Measurements from ENCODE around the gene CYTH2.
A peak's percentile ranks its signal among the peaks of the same experiment; 100 is the strongest.

CYTH2 gene

GRCh38 chr19:48469289-48469881, at the start of gene CYTH2:
Gene CYTH2, plus strand, starts transcription at chr19:48469369. Its CDS starts 139 bp downstream, at chr19:48469508.
- H3K27me3 Mint-ChIP-seq (ENCODE audit: low read depth, poor library complexity): peaks cover 5% of the 10 kb centered on the region
- peak within 1 kb of the TSS; percentile 92 for H3K4me3 Mint-ChIP-seq
- H3K4me1 Mint-ChIP-seq: peaks cover 55% of the 10 kb centered on the region
- H3K36me3 Mint-ChIP-seq (ENCODE audit: low read depth): peaks cover 49% of the 10 kb centered on the region
- H3K27ac Mint-ChIP-seq: peak within 1 kb of the TSS; percentile 99
- H3K9me3 Mint-ChIP-seq: no peaks in the 10 kb centered on the region
- DNase-seq: peak; percentile 85
- TF ChIP-seq CTCF (IDR thresholded peaks at IDR 0.05): no peak

GRCh38 chr19:48421548-48421947, 47.6 kb upstream of the CYTH2 start:
- no peak for DNase-seq
- Mint-ChIP-seq H3K4me1 (peaks cover 35% of the 10 kb centered on the region), H3K4me3 (no peak overlapping the region), H3K27ac (no peak overlapping the region), H3K27me3 (ENCODE audit: low read depth, poor library complexity) (no peaks in the 10 kb centered on the region), H3K9me3 (no peaks in the 10 kb centered on the region), H3K36me3 (ENCODE audit: low read depth) (peaks cover 14% of the 10 kb centered on the region)
- no peak for TF ChIP-seq CTCF (IDR thresholded peaks at IDR 0.05)

- H3K36me3 Mint-ChIP-seq (ENCODE audit: low read depth): peaks cover 17% of the 10 kb centered on the region
- peaks cover 8% of the 10 kb centered on the region for H3K4me1 Mint-ChIP-seq
- TF ChIP-seq CTCF (IDR thresholded peaks at IDR 0.05): no peak
- no peak for DNase-seq
- H3K9me3 Mint-ChIP-seq: no peaks in the 10 kb centered on the region
- H3K27me3 Mint-ChIP-seq (ENCODE audit: low read depth, poor library complexity): peaks cover 3% of the 10 kb centered on the region
- H3K27ac Mint-ChIP-seq: peak overlapping the region; percentile 89
- peak overlapping the region; percentile 23 for H3K4me3 Mint-ChIP-seq
These were observed 44.4 kb upstream of the CYTH2 start for GRCh38 chr19:48424694-48425219.

- H3K27ac Mint-ChIP-seq: no peak overlapping the region
- no peak for DNase-seq
- no peak for TF ChIP-seq CTCF (IDR thresholded peaks at IDR 0.05)
- H3K36me3 Mint-ChIP-seq (ENCODE audit: low read depth): peaks cover 34% of the 10 kb centered on the region
- H3K4me3 Mint-ChIP-seq: no peak overlapping the region
- peaks cover 13% of the 10 kb centered on the region for H3K9me3 Mint-ChIP-seq
- peaks cover 8% of the 10 kb centered on the region for H3K4me1 Mint-ChIP-seq
- H3K27me3 Mint-ChIP-seq (ENCODE audit: low read depth, poor library complexity): peaks cover 6% of the 10 kb centered on the region
These were observed 40.5 kb upstream of the CYTH2 start for GRCh38 chr19:48428670-48429069.

GRCh38 chr19:48433337-48433736, 35.8 kb upstream of the CYTH2 start:
- H3K27me3 Mint-ChIP-seq (ENCODE audit: low read depth, poor library complexity): peaks cover 3% of the 10 kb centered on the region
- H3K36me3 Mint-ChIP-seq (ENCODE audit: low read depth): peaks cover 31% of the 10 kb centered on the region
- peaks cover 13% of the 10 kb centered on the region for H3K9me3 Mint-ChIP-seq
- H3K4me1 Mint-ChIP-seq: peaks cover 22% of the 10 kb centered on the region
- H3K4me3 Mint-ChIP-seq: no peak overlapping the region
- H3K27ac Mint-ChIP-seq: no peak overlapping the region
- DNase-seq: no peak
- TF ChIP-seq CTCF (IDR thresholded peaks at IDR 0.05): no peak

- TF ChIP-seq CTCF (IDR thresholded peaks at IDR 0.05): no peak
- Mint-ChIP-seq H3K4me1 (peaks cover 25% of the 10 kb centered on the region), H3K4me3 (no peak overlapping the region), H3K9me3 (peaks cover 5% of the 10 kb centered on the region), H3K36me3 (ENCODE audit: low read depth) (peaks cover 17% of the 10 kb centered on the region), H3K27ac (no peak overlapping the region), H3K27me3 (ENCODE audit: low read depth, poor library complexity) (no peaks in the 10 kb centered on the region)
- DNase-seq: no peak
These were observed 32.6 kb upstream of the CYTH2 start for GRCh38 chr19:48436586-48436985.
